H1 (cell line): ENCODE results near the gene RNF212B. TPM values are rescaled to one million over a fixed set of nuclear protein-coding genes. Genes with fewer than 3 reads are reported as not detected.

Source experiments
- CTCF ChIA-PET: fragments of 300-600 bp; sonication (Branson Sonifier 250); formaldehyde crosslinking; loops from one replicate; lab custom pipeline; 2021; ENCODE audit not compliant: partially characterized antibody; lab: Charles Lee
- POLR2A ChIA-PET: fragments of 300-600 bp; sonication (Branson Sonifier 250); formaldehyde crosslinking; loops from one replicate; lab custom pipeline; 2021; ENCODE audit warnings: inconsistent platforms; ENCODE audit not compliant: partially characterized antibody; lab: Charles Lee
- DNase-seq, 2 experiments: peaks; one replicate each; pipeline versions ENCODE4 v3.0.0 to v3.0.0-alpha.2; 2010 to 2022; ENCODE audit warnings: low spot score in 2 of 2, low read depth in 1 of 2, mixed read lengths in 1 of 2
- FAIRE-seq: peaks from 2 replicates; lab custom pipeline; 2011; peaks lifted over from hg19 to GRCh38; lab: Jason Lieb, UNC
- H2AFZ ChIP-seq: 2 replicates; pipeline ENCODE4 v1.8.1; 2012; ENCODE audit warnings: low read length, inconsistent platforms
- H2AK5ac ChIP-seq: 2 replicates; pipeline ENCODE4 v1.6.1; 2013; ENCODE audit warnings: low read depth, low read length
- H2BK120ac ChIP-seq: replicated peaks from 2 replicates; pipeline ENCODE3; 2013; ENCODE audit warnings: low read depth, low read length, inconsistent platforms
- H2BK12ac ChIP-seq: 2 replicates; pipeline ENCODE4 v1.6.1; 2013; ENCODE audit warnings: low read depth, low read length
- H2BK15ac ChIP-seq: 2 replicates; pipeline ENCODE4 v1.6.1; 2013; ENCODE audit warnings: low read length
- H2BK20ac ChIP-seq: 2 replicates; pipeline ENCODE4 v1.6.1; 2013; ENCODE audit warnings: low read length
- H2BK5ac ChIP-seq: 2 replicates; pipeline ENCODE4 v1.6.1; 2013; ENCODE audit warnings: low read depth, low read length
- H3K14ac ChIP-seq: 2 replicates; pipeline ENCODE4 v1.6.1; 2013; ENCODE audit warnings: inconsistent platforms; ENCODE audit not compliant: insufficient read length
- H3K18ac ChIP-seq: 2 replicates; pipeline ENCODE4 v1.6.1; 2013; ENCODE audit warnings: low read length; ENCODE audit errors: extremely low read depth
- H3K23ac ChIP-seq: 2 replicates; pipeline ENCODE4 v1.6.1; 2013; ENCODE audit warnings: inconsistent platforms; ENCODE audit not compliant: insufficient read length
- H3K23me2 ChIP-seq: 2 replicates; pipeline ENCODE4 v1.6.1; 2013; ENCODE audit warnings: low read depth, low read length
- H3K27ac ChIP-seq: 2 replicates; pipeline ENCODE4 v1.6.1; 2011; ENCODE audit warnings: low read depth, low read length, inconsistent platforms
- H3K27me3 ChIP-seq, 4 experiments: replicated peaks in 1 of 4; 1 replicate in 1 of 4; 2 replicates in 3 of 4; pipeline versions ENCODE4 v1.6.1 to v1.8.1; 2011 to 2013; ENCODE audit warnings: low read length in 3 of 4, mild to moderate bottlenecking in 3 of 4, inconsistent platforms in 2 of 4, mixed read lengths in 2 of 4, moderate library complexity in 1 of 4; ENCODE audit not compliant: control insufficient read depth in 3 of 4, insufficient read depth in 3 of 4; ENCODE audit errors: extremely low read depth in 1 of 4
- H3K36me3 ChIP-seq, 4 experiments: 2 replicates each; pipeline versions ENCODE4 v1.6.1 to v1.8.1; 2011 to 2013; ENCODE audit warnings: mild to moderate bottlenecking in 4 of 4, low read length in 3 of 4, moderate library complexity in 2 of 4, control low read depth in 1 of 4, inconsistent platforms in 1 of 4; ENCODE audit not compliant: insufficient read depth in 4 of 4, control insufficient read depth in 2 of 4
- H3K4ac ChIP-seq: replicated peaks from 2 replicates; pipeline ENCODE3; 2013; ENCODE audit warnings: low read length, low read depth, mixed read lengths, inconsistent platforms; ENCODE audit not compliant: insufficient read length
- H3K4me1 ChIP-seq, 4 experiments: replicated peaks in 1 of 4; 1 replicate in 1 of 4; 2 replicates in 3 of 4; pipeline versions ENCODE4 v1.6.1 to v1.8.1; 2011 to 2013; ENCODE audit warnings: low read length in 3 of 4, inconsistent platforms in 2 of 4, mixed read lengths in 1 of 4; ENCODE audit not compliant: insufficient read depth in 4 of 4, control insufficient read depth in 3 of 4
- H3K4me2 ChIP-seq, 2 experiments: 2 replicates each; pipeline versions ENCODE4 v1.6.1 to v1.8.1; 2011 to 2013; ENCODE audit warnings: low read depth in 2 of 2, low read length in 2 of 2, control low read depth in 1 of 2, inconsistent platforms in 1 of 2, mild to moderate bottlenecking in 1 of 2; ENCODE audit not compliant: insufficient read depth in 1 of 2
- H3K4me3 ChIP-seq, 4 experiments: fragments of 200-600, 300-600 bp in 1 of 4; sonication (generic), shearing (Covaris generic), sonication (Bioruptor Twin) in 1 of 4; 2 replicates each; pipeline versions ENCODE4 v1.5.1 to v1.8.1; 2011 to 2016; ENCODE audit warnings: low read length in 4 of 4, low read depth in 3 of 4, control low read depth in 2 of 4, inconsistent platforms in 2 of 4, mild to moderate bottlenecking in 2 of 4, mixed read lengths in 1 of 4, moderate library complexity in 1 of 4; ENCODE audit not compliant: insufficient read depth in 2 of 4; ENCODE audit errors: extremely low read depth in 1 of 4
- H3K56ac ChIP-seq: replicated peaks from 2 replicates; pipeline ENCODE3; 2013; ENCODE audit warnings: low read depth, mild to moderate bottlenecking, mixed read lengths, low read length, inconsistent platforms; ENCODE audit not compliant: insufficient read length
- H3K79me1 ChIP-seq: 2 replicates; pipeline ENCODE4 v1.6.1; 2013; ENCODE audit warnings: low read depth, low read length, control low read depth
- H3K79me2 ChIP-seq, 2 experiments: 2 replicates each; pipeline versions ENCODE4 v1.6.1 to v1.8.1; 2012 to 2013; ENCODE audit warnings: low read length in 2 of 2, mild to moderate bottlenecking in 2 of 2, inconsistent platforms in 1 of 2; ENCODE audit not compliant: insufficient read depth in 2 of 2, control insufficient read depth in 1 of 2
- H3K9ac ChIP-seq, 4 experiments: replicated peaks in 1 of 4; 1 replicate in 1 of 4; 2 replicates in 3 of 4; pipeline versions ENCODE4 v1.6.1 to v1.8.1; 2011 to 2013; ENCODE audit warnings: low read depth in 3 of 4, low read length in 3 of 4, control low read depth in 2 of 4, mild to moderate bottlenecking in 2 of 4, moderate library complexity in 2 of 4, inconsistent platforms in 1 of 4; ENCODE audit errors: extremely low read depth in 1 of 4
- H3K9me3 ChIP-seq, 2 experiments: 2 replicates each; pipeline versions ENCODE4 v1.6.1 to v1.8.1; 2012 to 2013; ENCODE audit warnings: mild to moderate bottlenecking in 2 of 2, moderate library complexity in 2 of 2, control low read depth in 1 of 2, inconsistent platforms in 1 of 2, low read depth in 1 of 2, low read length in 1 of 2, mixed read lengths in 1 of 2; ENCODE audit not compliant: insufficient read depth in 2 of 2
- H4K20me1 ChIP-seq, 2 experiments: replicated peaks in 1 of 2; 2 replicates each; pipeline versions ENCODE3 to v1.8.1; 2011 to 2013; ENCODE audit warnings: inconsistent platforms in 2 of 2, low read length in 2 of 2, mild to moderate bottlenecking in 1 of 2; ENCODE audit not compliant: insufficient read depth in 2 of 2, control insufficient read depth in 1 of 2
- H4K5ac ChIP-seq: 2 replicates; pipeline ENCODE4 v1.6.1; 2013; ENCODE audit warnings: low read length, low read depth, mixed read lengths, inconsistent platforms; ENCODE audit not compliant: insufficient read length
- H4K8ac ChIP-seq: 2 replicates; pipeline ENCODE4 v1.8.0; 2013; ENCODE audit warnings: mild to moderate bottlenecking, moderate library complexity, low read length, inconsistent platforms; ENCODE audit not compliant: insufficient read depth; ENCODE audit errors: extremely low read depth
- H4K91ac ChIP-seq: replicated peaks from 2 replicates; pipeline ENCODE3; 2013; ENCODE audit warnings: low read length, mixed read lengths, inconsistent platforms; ENCODE audit not compliant: insufficient read length
- CBX5 ChIP-seq: fragments of 300-800, 300-1000 bp; sonication (generic); IDR thresholded peaks from 2 replicates; pipeline ENCODE4 v1.7.1; 2016; ENCODE audit warnings: antibody characterized with exemption, low read length, low read depth
- EGR1 ChIP-seq: IDR thresholded peaks from 2 replicates; pipeline ENCODE4 v1.6.1; 2011; ENCODE audit warnings: low read depth, low read length, borderline replicate concordance
- EP300 ChIP-seq, 2 experiments: IDR thresholded peaks; 1 replicate in 1 of 2; 2 replicates in 1 of 2; pipeline ENCODE4 v1.6.1; 2011 to 2012; ENCODE audit warnings: low read depth in 2 of 2, low read length in 2 of 2, mild to moderate bottlenecking in 2 of 2, borderline replicate concordance in 1 of 2, inconsistent platforms in 1 of 2, moderate library complexity in 1 of 2
- EZH2 ChIP-seq: fragments of 200-600 bp; sonication (generic); IDR thresholded peaks from 2 replicates; pipeline ENCODE4 v1.7.1; 2012; ENCODE audit warnings: low read depth, mild to moderate bottlenecking, moderate library complexity, low read length, inconsistent platforms; ENCODE audit not compliant: severe bottlenecking
- RNF2 ChIP-seq: fragments of 200-900, 300-1000 bp; sonication (generic); IDR thresholded peaks from 2 replicates; pipeline ENCODE4 v1.7.1; 2016; ENCODE audit warnings: borderline replicate concordance, low read depth, mild to moderate bottlenecking, antibody characterized with exemption, low read length; ENCODE audit not compliant: poor library complexity, severe bottlenecking; ENCODE audit errors: missing control alignments
- SAP30 ChIP-seq: fragments of 300-600 bp; sonication (generic); IDR thresholded peaks from 2 replicates; pipeline ENCODE4 v1.7.1; 2012; ENCODE audit warnings: low read length, moderate library complexity, mild to moderate bottlenecking, inconsistent platforms; ENCODE audit not compliant: insufficient read depth, insufficient replicate concordance
- SIRT6 ChIP-seq: IDR thresholded peaks from one replicate; pipeline ENCODE4 v1.7.1; 2012; ENCODE audit warnings: low read length, inconsistent platforms
- SRF ChIP-seq: IDR thresholded peaks from 2 replicates; pipeline ENCODE4 v1.6.1; 2011; ENCODE audit warnings: mild to moderate bottlenecking, low read depth, low read length, moderate library complexity
- TAF1 ChIP-seq: IDR thresholded peaks from 2 replicates; pipeline ENCODE4 v1.6.1; 2011; ENCODE audit warnings: mild to moderate bottlenecking, low read depth, low read length
- TAF7 ChIP-seq: optimal IDR thresholded peaks from 2 replicates; pipeline ENCODE3; 2011; ENCODE audit warnings: low read depth, mild to moderate bottlenecking, inconsistent platforms, low read length, moderate library complexity, borderline replicate concordance
- TBP ChIP-seq: IDR thresholded peaks from 2 replicates; pipeline ENCODE4 v1.6.1; 2011; ENCODE audit warnings: low read depth, low read length, improper control_type of control experiment
- WGBS, 2 experiments: shearing (Covaris generic) in 1 of 2; methylation state at CpG; one replicate each; pipeline versions ENCODE4 v1.1.6 to v1.1.7; 2013 to 2015; ENCODE audit warnings: low lambda C conversion rate in 2 of 2, mixed read lengths in 2 of 2, inconsistent platforms in 1 of 2, low coverage in 1 of 2, missing lambda C conversion rate in 1 of 2; ENCODE audit not compliant: insufficient replicate concordance in 2 of 2, insufficient coverage in 1 of 2, insufficient read length in 1 of 2; ENCODE audit errors: extremely low coverage in 1 of 2, missing lambda C conversion rate in 1 of 2; 5-methylcytosine and 5-hydroxymethylcytosine counted together
- polyA plus RNA-seq, 7 experiments: library from polyadenylated mRNA; depleted of rRNA in 3 of 7; stranded (reverse) in 5 of 7; unstranded in 2 of 7; fragments of >200 nt in 5 of 7; fragments of 200-250 nt in 2 of 7; gene quantifications; 1 replicate in 5 of 7; 2 replicates in 1 of 7; 4 replicates in 1 of 7; pipeline versions ENCODE4 v1.2.1 to v1.2.3, GENCODE V29; 2011 to 2013; ENCODE audit warnings: missing spikeins in 2 of 7, mixed read lengths in 2 of 7
- total RNA-seq: library from RNA; stranded (reverse); fragmentation: NEBNext Ultra II Directional; extraction: Animal tissue kit (Norgen Biotek cat#: 25700); gene quantifications from 2 replicates; pipeline ENCODE4 v1.2.1, GENCODE V29; 2021
- TF ChIP-seq, protein P1 (sequence below): IDR thresholded peaks from 2 replicates; pipeline ENCODE4 v1.6.1; 2012; ENCODE audit warnings: inconsistent platforms

The RNF212B gene
- total and polyA plus RNA-seq, 2 of the 8 experiments (the other 6 are each of a cell fraction or from before 2014, with no cell fraction given): 0.95 to 1.2 TPM

DNA sequence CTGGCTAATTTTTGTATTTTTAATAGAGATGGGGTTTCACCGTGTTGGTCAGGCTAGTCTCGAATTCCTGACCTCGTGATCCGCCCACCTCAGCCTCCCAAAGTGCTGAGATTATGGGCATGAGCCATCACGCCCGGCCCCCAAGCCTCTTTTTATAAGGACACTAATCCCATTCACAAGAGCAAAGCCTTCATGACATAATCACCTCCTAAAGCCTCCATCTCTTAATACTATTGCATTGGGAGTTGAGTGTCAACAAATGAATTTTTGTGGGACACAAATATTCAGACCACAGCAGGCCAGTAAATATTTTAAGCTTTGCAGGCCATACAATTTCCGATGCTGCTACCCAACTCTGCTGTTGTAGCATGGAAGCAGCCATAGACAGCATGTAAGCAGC lies 10.9 kb downstream of the RNF212B start:
- Histone ChIP-seq H2BK12ac (peak overlapping the region; percentile 45; the same call in 1 of the 2 replicates), H3K4me3 (no peak overlapping the region), H3K27me3 (no peaks in the 10 kb centered on the region), H2BK120ac (no peak overlapping the region), H3K4ac (no peak overlapping the region), H3K14ac (no peak overlapping the region), H2AK5ac (no peak overlapping the region), H3K79me2 (no peaks in the 10 kb centered on the region), H3K79me1 (no peaks in the 10 kb centered on the region), H2BK20ac (peak overlapping the region; percentile 75; the same call in 1 of the 2 replicates), H4K5ac (no peak overlapping the region), H3K56ac (no peak overlapping the region), H4K20me1 (no peaks in the 10 kb centered on the region), H4K8ac (no peak overlapping the region), H2BK15ac (no peak overlapping the region), H3K23me2 (peaks cover 4% of the 10 kb centered on the region; the same call in 1 of the 2 replicates), H3K9me3 (no peaks in the 10 kb centered on the region), H3K36me3 (no peaks in the 10 kb centered on the region), H4K91ac (no peak overlapping the region), H2AFZ (no peak overlapping the region), H3K9ac (no peak overlapping the region), H3K27ac (no peak overlapping the region), H2BK5ac (no peak overlapping the region; the same call in 1 of the 2 replicates), H3K4me2 (no peak overlapping the region), H3K4me1 (peaks cover 9 to 22% (median 13%) of the 10 kb centered on the region in 4 experiments; a peak in 5 of 7 replicates), H3K18ac (no peak overlapping the region), H3K23ac (no peak overlapping the region)
- 88% methylated on average over 7 of the region's 7 CpGs; no CpG with 5 or more reads in 1 of the 2 experiments for WGBS, 2 experiments
- POLR2A ChIA-PET: interaction anchor here (1.7 kb wide), 1 partner anchor 11 kb away, joined by 9 read pairs; the partner anchor contains the start of gene RNF212B
- DNase-seq: no peak
- CTCF ChIA-PET: interaction anchor here (1.2 to 1.5 kb wide), 4 partner anchors 9 to 127 kb away, joined by 4 to 5 read pairs (median 4); partner anchors contain the start of gene RNF212B
- no peak for FAIRE-seq
- TF ChIP-seq, protein P1, sequence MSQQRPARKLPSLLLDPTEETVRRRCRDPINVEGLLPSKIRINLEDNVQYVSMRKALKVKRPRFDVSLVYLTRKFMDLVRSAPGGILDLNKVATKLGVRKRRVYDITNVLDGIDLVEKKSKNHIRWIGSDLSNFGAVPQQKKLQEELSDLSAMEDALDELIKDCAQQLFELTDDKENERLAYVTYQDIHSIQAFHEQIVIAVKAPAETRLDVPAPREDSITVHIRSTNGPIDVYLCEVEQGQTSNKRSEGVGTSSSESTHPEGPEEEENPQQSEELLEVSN: no peak
- no peak for TF ChIP-seq EZH2
- no peak for TF ChIP-seq SAP30
- no peak for TF ChIP-seq SRF
- TF ChIP-seq TAF1: no peak
- no peak for TF ChIP-seq TAF7
- TF ChIP-seq EGR1: no peak
- no peak for TF ChIP-seq RNF2
- no peak for TF ChIP-seq SIRT6
- TF ChIP-seq TBP: no peak
- TF ChIP-seq CBX5: no peak
- TF ChIP-seq EP300 (IDR thresholded peaks at IDR 0.05; ENCODE audit: borderline replicate concordance in 1 of 2, low read depth in 2 of 2, low read length in 2 of 2): no peak
